C4-2B (cell line): Measurements from ENCODE around the gene S100A10.

Experiments used
- CTCF ChIP-seq: fragments of 450-650 bp; conservative IDR thresholded peaks from 2 replicates; pipeline ENCODE4 v1.5.1; 2017; ENCODE audit warnings: mild to moderate bottlenecking
- ZFX ChIP-seq: fragments of 450-650 bp; IDR thresholded peaks from 2 replicates; pipeline ENCODE4 v1.6.1; 2017

- no peak for TF ChIP-seq CTCF
- TF ChIP-seq ZFX, result no peak
These were observed 40.1 kb downstream of the S100A10 start for GRCh38 chr1:151953409-151954094.
